Endothelial cell of umbilical vein (primary cell): ENCODE results near the gene SSH3.

Source experiments
- CTCF ChIP-seq, 2 donors: IDR thresholded peaks; 1 replicate in 1 of 2; 2 replicates in 1 of 2; pipeline ENCODE4 v1.5.1; 2011; ENCODE audit warnings: low read length in 2 of 2, mild to moderate bottlenecking in 2 of 2, moderate library complexity in 2 of 2, control low read depth in 1 of 2, inconsistent platforms in 1 of 2, low read depth in 1 of 2; ENCODE audit not compliant: insufficient read depth in 1 of 2; ENCODE audit errors: extremely low read depth in 1 of 2
- POLR2AphosphoS5 ChIP-seq: IDR thresholded peaks from 2 replicates; pipeline ENCODE4 v1.6.1; 2012; ENCODE audit warnings: low read depth, mild to moderate bottlenecking, control low read depth, low read length, moderate library complexity; ENCODE audit not compliant: insufficient read depth

DNA sequence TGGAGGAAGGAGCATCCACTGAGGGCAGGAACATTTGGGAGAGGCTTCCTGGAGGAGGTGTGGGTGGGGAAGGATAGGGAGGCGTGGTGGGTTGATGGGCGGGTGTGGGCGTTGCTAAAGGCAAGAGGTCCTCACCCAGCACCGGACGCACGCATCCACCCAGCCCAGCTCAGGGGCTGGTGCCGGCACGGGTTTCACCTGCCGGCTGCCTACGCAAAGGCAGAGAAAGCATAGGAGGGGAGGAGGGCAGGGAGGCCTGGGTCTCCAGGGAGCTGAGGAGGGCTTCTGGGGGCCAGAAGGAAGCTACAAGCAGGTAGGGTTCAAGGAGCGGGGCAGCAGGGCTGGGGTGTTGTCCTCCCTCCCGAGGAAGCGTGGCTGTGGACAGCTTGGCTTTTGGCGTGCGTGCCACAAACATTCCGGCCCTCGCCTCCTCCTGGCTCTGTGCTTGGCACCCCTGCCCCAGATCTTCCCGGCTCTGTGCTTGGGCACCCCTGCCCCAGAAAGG, 7.8 kb downstream of the SSH3 start:
- TF ChIP-seq CTCF (IDR thresholded peaks at IDR 0.05; ENCODE audit: extremely low read depth in 1 of 2, insufficient read depth in 1 of 2, low read depth in 1 of 2, low read length in 2 of 2), result no peak
- TF ChIP-seq POLR2AphosphoS5, result no peak
